Common myeloid progenitor, CD34-positive (primary cell): ENCODE measurements around the gene KDM1B.

Experiments used
- CTCF ChIA-PET: fragments of 350-600 bp; sonication (Branson Sonifier 250); formaldehyde crosslinking; loops from one replicate; lab custom pipeline; 2021; ENCODE audit warnings: antibody characterized with exemption; lab: Charles Lee
- POLR2A ChIA-PET: fragments of 350-600 bp; sonication (Branson Sonifier 250); formaldehyde crosslinking; loops from one replicate; lab custom pipeline; 2021; ENCODE audit warnings: antibody characterized with exemption; lab: Charles Lee
- DNase-seq, 3 donors: peaks; one replicate each; pipeline versions ENCODE4 v3.0.0 to v3.0.0-alpha.2; 2013
- H3K27ac ChIP-seq, 2 experiments: 1 replicate in 1 of 2; 2 replicates in 1 of 2; pipeline ENCODE4 v1.7.0; 2013; ENCODE audit warnings: inconsistent platforms in 2 of 2, low read length in 2 of 2, mild to moderate bottlenecking in 2 of 2, low read depth in 1 of 2, moderate library complexity in 1 of 2; ENCODE audit not compliant: severe bottlenecking in 2 of 2, insufficient read depth in 1 of 2, poor library complexity in 1 of 2
- H3K27me3 ChIP-seq, 5 experiments: replicated peaks in 2 of 5; 1 replicate in 3 of 5; 2 replicates in 2 of 5; pipeline versions ENCODE4 v1.6.1 to v1.7.0; 2013; ENCODE audit warnings: low read length in 4 of 5, mild to moderate bottlenecking in 2 of 5, moderate library complexity in 2 of 5, inconsistent platforms in 1 of 5; ENCODE audit not compliant: insufficient read depth in 5 of 5, control insufficient read depth in 4 of 5
- H3K36me3 ChIP-seq, 4 experiments: 1 replicate in 2 of 4; 2 replicates in 2 of 4; pipeline versions ENCODE4 v1.6.1 to v1.7.0; 2013; ENCODE audit warnings: low read length in 3 of 4, control low read depth in 1 of 4, mild to moderate bottlenecking in 1 of 4; ENCODE audit not compliant: control insufficient read depth in 4 of 4, insufficient read depth in 4 of 4
- H3K4me1 ChIP-seq, 4 experiments: 1 replicate in 3 of 4; 2 replicates in 1 of 4; pipeline versions ENCODE4 v1.6.1 to v1.7.1; 2013; ENCODE audit warnings: low read length in 3 of 4, mild to moderate bottlenecking in 3 of 4, control low read depth in 1 of 4, inconsistent platforms in 1 of 4, moderate library complexity in 1 of 4; ENCODE audit not compliant: control insufficient read depth in 4 of 4, insufficient read depth in 4 of 4; ENCODE audit errors: control extremely low read depth in 1 of 4
- H3K4me3 ChIP-seq, 7 experiments: 1 replicate in 4 of 7; 2 replicates in 3 of 7; pipeline versions ENCODE4 v1.5.1 to v1.7.0; 2013; ENCODE audit warnings: mild to moderate bottlenecking in 7 of 7, low read length in 6 of 7, moderate library complexity in 6 of 7, inconsistent platforms in 2 of 7, low read depth in 2 of 7, control low read depth in 1 of 7; ENCODE audit not compliant: insufficient read depth in 4 of 7, control insufficient read depth in 1 of 7; ENCODE audit errors: extremely low read depth in 1 of 7
- H3K9me3 ChIP-seq, 5 experiments: 1 replicate in 4 of 5; 2 replicates in 1 of 5; pipeline versions ENCODE4 v1.6.1 to v1.7.1; 2013; ENCODE audit warnings: low read length in 4 of 5, mild to moderate bottlenecking in 2 of 5, inconsistent platforms in 1 of 5, low read depth in 1 of 5, moderate library complexity in 1 of 5; ENCODE audit not compliant: control insufficient read depth in 4 of 5, insufficient read depth in 2 of 5; ENCODE audit errors: control extremely low read depth in 1 of 5
- WGBS: methylation state at CpG from one replicate; pipeline ENCODE4 v1.1.5; 2013; ENCODE audit not compliant: insufficient coverage; 5-methylcytosine and 5-hydroxymethylcytosine counted together

The KDM1B gene

DNA sequence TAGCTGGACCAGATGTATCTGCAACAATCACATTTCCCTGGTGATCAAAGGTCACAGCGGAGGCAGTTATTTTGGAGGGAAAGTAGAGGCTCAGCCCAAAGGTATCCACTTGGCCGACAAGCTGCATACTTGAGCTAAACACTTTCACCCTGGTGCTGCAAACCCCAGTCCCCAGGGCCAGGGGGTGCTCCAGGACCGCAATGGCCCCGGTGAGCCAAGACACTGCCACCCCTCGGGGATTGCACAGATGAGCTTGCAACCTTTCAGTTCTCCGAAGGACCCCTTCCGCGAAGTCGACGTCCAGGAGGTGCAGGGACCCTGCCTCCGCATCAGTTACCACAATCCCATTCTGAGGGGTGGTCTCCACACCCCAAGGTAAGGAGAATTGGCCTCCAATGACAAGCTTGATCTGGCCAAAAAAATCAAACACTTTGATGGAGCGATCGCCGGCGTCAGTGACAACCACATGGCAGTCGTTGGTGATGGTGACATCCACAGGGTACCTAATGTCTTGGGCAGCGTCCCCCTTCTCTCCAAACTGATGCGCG lies 33.6 kb upstream of the KDM1B start:
- Histone ChIP-seq H3K36me3 (no peaks in the 10 kb centered on the region), H3K4me3 (peak overlapping the region in 1 of 7 experiments; percentile 79), H3K9me3 (no peaks in the 10 kb centered on the region), H3K27ac (no peak overlapping the region), H3K4me1 (peaks cover 0 to 12% (median 7%) of the 10 kb centered on the region in 4 experiments), H3K27me3 (no peaks in the 10 kb centered on the region)
- 82% methylated on average over 19 of the region's 19 CpGs for WGBS
- ChIA-PET CTCF (interaction anchor here (0.6 to 3.5 kb wide), 11 partner anchors 8 to 304 kb away, joined by 3 to 10 read pairs (median 4); partner anchors contain the start of gene KIF13A), POLR2A (interaction anchor here (0.6 kb wide), 1 partner anchor 303 kb away, joined by 3 read pairs; no protein-coding TSS in a partner anchor)
- peak in 1 of 3 donors; percentile 9 for DNase-seq

DNA sequence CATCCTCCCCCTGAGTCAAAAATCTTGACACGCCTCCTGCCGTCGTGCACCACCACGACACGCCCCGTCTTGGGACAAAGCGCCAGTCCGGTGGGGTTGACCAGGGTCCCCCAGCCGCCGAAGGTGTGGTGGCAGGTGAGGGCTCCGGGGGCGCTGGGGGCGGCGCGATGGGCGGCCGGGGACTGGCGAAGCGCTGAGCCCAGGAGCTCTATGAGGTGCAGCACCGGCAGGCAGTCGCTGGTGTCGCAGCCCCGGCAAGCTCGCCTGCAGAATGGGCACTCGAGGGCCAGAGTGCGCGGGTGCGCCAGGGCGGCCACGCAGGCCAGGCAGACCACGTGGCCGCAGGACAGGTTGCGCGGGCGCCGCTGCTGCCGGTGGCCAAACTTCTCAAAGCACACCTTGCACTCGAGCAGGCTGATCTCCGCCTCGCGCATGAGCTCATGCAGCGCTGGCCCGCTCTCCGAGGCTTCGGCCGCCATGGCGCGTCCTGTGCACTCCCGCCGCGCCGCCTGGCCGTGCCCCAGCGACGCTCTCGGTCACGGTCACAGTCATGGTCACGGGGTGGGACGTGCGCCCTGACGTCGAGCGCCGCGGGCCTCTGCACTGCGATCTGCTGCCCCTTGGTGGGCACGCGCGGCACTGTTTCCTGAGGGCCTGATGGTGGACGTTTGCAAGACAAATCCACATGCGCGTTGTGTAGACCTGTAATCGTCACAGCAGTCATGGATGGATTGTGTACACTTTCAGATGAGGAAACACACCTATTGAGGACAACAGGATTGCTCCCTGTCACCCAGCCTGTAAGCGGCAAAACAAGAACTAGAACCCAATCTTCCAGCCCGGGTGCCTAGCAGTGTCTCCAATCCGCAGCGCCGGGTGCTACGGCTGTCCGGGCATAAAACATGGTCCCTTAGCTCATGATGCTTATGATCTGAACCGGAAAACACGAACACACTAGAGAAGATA lies 32.8 kb upstream of the KDM1B start, which contains the start of gene NHLRC1:
TSS of gene NHLRC1 (minus strand) at position 550 of the 966 bp plus-strand sequence. CDS start at position 479, 71 bp downstream.
- 10% methylated on average over 64 of the region's 82 CpGs for WGBS
- Histone ChIP-seq H3K27ac (no peak within 1 kb of the TSS), H3K4me3 (peak within 1 kb of the TSS in 6 of 7 experiments; percentile 10 to 79 (median 62)), H3K36me3 (no peaks in the 10 kb centered on the region), H3K9me3 (no peaks in the 10 kb centered on the region), H3K27me3 (no peaks in the 10 kb centered on the region), H3K4me1 (peaks cover 0 to 12% (median 7%) of the 10 kb centered on the region in 4 experiments)
- POLR2A ChIA-PET, result interaction anchor here (0.6 kb wide), 1 partner anchor 304 kb away, joined by 3 read pairs; no protein-coding TSS in a partner anchor
- CTCF ChIA-PET, result interaction anchor here (0.6 to 3.5 kb wide), 12 partner anchors 9 to 304 kb away, joined by 3 to 10 read pairs (median 4); partner anchors contain the start of gene KIF13A
- peak; percentile 90 to 95 (median 94) for DNase-seq

DNA sequence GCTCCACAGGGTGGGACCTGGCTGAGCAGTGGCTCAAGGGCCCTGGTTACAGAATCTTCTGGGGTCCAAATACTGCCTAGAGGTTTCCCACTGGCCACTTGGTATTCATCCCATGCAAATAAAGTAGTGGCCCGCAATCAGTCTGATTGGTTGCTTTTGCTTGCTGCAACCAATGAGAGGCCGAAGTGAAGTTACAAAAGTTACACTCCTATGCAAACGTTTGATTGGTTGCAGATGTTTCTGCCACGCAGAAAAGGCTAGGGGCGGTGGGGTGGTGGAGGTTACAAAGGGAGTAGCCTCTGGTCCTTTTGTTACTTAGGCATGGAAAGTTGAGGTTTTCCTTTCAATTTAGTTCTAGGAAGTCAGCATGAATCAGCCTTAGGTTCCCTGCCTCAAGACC lies 29.1 kb upstream of the KDM1B start:
- POLR2A ChIA-PET, result no interaction called here
- H3K27ac ChIP-seq, result no peak overlapping the region
- CTCF ChIA-PET, result interaction anchor here (1.3 kb wide), 1 partner anchor 9 kb away, joined by 3 read pairs; no protein-coding TSS in a partner anchor
- DNase-seq, result no peak
- H3K4me3 ChIP-seq, result no peak overlapping the region
- no peaks in the 10 kb centered on the region for H3K27me3 ChIP-seq
- WGBS, result 88% methylated on average over 5 of the region's 5 CpGs
- H3K4me1 ChIP-seq, result peaks cover 0 to 12% (median 7%) of the 10 kb centered on the region in 4 experiments
- peaks cover 0 to 3% (median 1%) of the 10 kb centered on the region in 4 experiments for H3K36me3 ChIP-seq
- H3K9me3 ChIP-seq, result no peaks in the 10 kb centered on the region

DNA sequence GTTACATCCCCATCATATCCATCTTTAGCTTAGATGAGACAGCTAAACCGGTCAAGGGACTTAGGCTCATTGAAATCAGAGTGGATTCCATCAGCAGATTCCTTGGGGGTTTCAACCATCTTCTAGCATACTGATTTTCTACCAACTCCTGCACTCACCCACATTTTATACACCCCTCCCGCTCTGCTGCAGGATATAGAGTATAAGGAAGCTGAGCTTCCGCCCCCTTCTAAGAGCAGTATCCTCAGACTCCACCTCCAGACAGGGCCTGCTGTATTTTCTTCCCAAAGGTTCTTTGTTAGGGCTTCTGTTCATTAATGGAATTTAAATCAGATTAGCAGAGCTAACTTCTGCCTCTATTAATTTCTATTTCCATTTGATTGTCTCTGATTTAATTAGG lies 22.9 kb upstream of the KDM1B start:
- Histone ChIP-seq H3K27me3 (no peaks in the 10 kb centered on the region), H3K36me3 (peaks cover 11 to 23% (median 18%) of the 10 kb centered on the region in 4 experiments), H3K4me1 (no peaks in the 10 kb centered on the region), H3K27ac (no peak overlapping the region), H3K9me3 (no peaks in the 10 kb centered on the region), H3K4me3 (no peak overlapping the region)
- POLR2A ChIA-PET, result no interaction called here
- CTCF ChIA-PET, result no interaction called here
- 100% methylated on average over 1 of the region's 3 CpGs for WGBS
- DNase-seq, result no peak

DNA sequence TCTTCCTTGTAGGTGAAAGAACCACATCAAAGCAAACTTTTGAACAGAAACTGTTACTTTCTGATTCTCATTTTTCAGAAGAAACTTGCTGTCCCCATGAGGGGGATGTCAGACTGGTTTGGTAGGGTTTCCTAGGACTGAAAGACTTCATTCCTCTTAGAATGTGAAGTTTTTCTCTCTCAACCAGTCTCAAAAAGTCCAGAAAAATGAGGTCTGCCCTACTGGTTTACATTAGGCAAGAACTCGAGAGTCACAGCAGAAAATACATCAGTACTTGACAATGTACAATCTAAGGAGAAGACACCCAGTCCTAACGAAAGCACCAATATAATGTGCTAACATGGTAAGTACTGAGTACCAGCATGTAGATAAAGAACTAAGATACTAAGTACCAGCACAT lies 20.1 kb upstream of the KDM1B start:
- ChIA-PET CTCF (interaction anchor here (1.3 kb wide), 1 partner anchor 10 kb away, joined by 3 read pairs; no protein-coding TSS in a partner anchor), POLR2A (no interaction called here)
- H3K27me3 ChIP-seq, result no peaks in the 10 kb centered on the region
- no peak overlapping the region for H3K27ac ChIP-seq
- H3K36me3 ChIP-seq, result peaks cover 15 to 34% (median 26%) of the 10 kb centered on the region in 4 experiments
- WGBS, result no CpG with 5 or more reads among the region's 2 CpGs
- no peaks in the 10 kb centered on the region for H3K9me3 ChIP-seq
- no peak overlapping the region for H3K4me3 ChIP-seq
- H3K4me1 ChIP-seq, result no peaks in the 10 kb centered on the region
- DNase-seq, result no peak

DNA sequence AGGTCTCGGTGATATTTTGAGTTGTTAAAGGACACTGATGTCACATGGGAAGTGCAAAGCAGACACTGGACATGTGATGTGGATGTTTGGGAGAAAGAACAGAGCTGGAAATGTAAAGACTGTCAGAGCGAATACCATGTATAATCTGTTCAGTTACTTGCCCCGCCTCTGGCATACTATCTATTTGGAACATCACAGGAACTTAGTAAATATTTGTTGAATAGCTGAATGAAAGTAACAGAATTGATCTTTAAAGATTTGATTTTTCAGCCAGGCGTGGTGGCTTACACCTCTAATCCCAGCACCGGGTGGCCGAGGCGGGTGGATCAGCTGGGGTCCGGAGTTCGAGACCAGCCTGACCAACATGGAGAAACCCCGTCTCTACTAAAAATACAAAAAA lies 19.0 kb upstream of the KDM1B start:
- H3K4me3 ChIP-seq, result no peak overlapping the region
- POLR2A ChIA-PET, result no interaction called here
- no peak overlapping the region for H3K27ac ChIP-seq
- H3K4me1 ChIP-seq, result no peaks in the 10 kb centered on the region
- CTCF ChIA-PET, result no interaction called here
- no peaks in the 10 kb centered on the region for H3K9me3 ChIP-seq
- 100% methylated on average over 6 of the region's 10 CpGs for WGBS
- no peak for DNase-seq
- H3K36me3 ChIP-seq, result peaks cover 17 to 41% (median 28%) of the 10 kb centered on the region in 4 experiments
- no peaks in the 10 kb centered on the region for H3K27me3 ChIP-seq
